ENCODE data around the gene SLC24A2.
"Not testable (repeated sequence)": the region's sequence is repeated elsewhere in the genome, so short reads cannot be mapped to it uniquely, and the experiment has no call there.

SLC24A2 gene

DNA sequence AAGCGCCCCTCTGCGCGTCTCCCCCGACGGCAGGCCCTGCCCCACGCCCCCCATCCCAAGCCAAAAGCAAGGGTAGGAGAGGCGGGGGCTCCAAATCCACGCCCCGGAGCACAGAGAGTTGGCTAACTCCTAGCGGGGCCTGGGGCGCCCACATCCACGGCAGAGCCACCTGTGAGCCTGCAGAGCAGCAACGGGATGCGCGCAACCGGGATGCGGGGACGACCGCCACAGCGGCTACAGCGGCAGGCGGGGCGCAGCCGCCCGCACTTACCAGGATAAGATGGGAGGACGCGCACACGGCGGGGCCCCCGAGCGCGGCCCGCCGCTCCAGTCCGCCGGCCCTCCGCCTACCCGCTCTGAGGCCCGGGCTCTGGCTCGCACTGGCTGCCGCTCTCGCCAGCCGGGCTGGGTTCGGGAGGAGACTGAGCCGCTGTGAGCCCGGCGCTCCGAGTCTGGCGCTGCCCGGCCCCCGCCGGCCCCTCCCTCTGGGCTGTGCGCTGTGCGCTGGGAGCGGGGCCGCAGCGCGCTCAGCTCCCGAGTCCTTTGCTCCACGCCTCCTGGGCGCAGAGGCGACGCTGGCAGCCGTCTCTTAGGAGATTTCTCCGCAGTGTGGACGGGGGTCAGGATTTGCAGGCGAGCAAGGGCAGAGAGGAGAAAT is at the start of gene SLC24A2:
SLC24A2 (minus strand) TSS at position 424 of the 658 bp plus-strand sequence.
- no peak for DNase-seq (ENCODE audit: low read depth in 2 of 2)

DNA sequence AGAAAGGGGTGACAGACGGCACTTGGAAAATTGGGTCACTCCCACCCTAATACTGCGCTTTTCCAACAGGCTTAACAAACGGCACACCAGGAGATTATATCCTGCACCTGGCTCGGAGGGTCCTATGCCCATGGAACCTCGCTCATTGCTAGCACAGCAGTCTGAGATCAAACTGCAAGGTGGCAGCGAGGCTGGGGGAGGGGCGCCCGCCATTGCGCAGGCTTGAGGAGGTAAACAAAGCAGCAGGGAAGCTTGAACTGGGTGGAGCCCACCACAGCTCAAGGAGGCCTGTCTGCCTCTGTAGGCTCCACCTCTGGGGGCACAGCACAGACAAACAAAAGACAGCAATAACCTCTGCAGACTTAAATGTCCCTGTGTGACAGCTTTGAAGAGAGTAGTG is 44.5 kb upstream of the SLC24A2 start:
- DNase-seq (ENCODE audit: low read depth in 2 of 2): not testable (repeated sequence)

DNA sequence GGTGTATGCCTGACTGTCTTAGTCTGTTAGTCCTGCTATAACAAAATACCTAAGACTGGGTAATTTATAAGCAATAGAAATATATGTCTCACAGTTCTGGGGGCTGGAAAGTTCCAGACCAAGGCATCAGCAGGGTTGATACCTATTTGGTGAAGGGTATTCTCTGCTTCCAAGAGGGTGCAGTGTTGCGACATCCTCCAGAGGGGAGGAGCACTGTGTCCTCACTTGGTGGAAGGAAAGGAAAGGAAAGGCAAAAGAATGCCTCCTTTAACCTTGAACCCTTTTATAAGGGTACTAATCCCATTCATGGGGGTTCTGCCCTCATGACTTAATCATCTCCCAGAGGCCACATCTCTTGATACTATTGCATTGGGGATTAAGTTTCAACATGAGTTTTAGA is 42.0 kb upstream of the SLC24A2 start:
- no peak for DNase-seq (ENCODE audit: low read depth in 2 of 2)

DNA sequence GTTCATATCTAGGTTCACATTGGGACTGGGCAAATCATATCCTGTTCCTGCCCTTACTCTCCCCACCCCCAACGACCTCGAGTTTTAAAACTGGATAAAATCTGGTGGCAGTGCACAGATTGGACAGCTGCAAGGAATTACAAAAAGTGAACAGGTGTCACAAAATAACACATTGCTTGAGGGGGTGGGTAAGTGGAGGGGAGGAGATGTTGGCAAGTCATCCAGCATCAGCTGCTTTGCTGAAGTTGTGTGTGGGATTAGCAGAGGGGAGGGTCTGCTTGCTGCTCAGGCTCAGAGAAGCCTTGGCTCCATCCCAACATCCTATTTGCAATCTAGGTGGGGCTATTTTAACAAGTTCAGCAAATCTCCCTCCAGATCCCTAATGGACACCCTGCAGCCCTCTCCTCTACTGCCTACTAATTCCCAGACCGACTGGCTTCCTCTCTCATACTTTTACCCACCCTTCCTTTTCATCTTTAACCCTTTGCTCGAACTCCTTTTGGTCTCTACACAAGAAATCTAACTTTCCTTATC is 39.8 kb upstream of the SLC24A2 start:
- DNase-seq (ENCODE audit: low read depth in 2 of 2): no peak

DNA sequence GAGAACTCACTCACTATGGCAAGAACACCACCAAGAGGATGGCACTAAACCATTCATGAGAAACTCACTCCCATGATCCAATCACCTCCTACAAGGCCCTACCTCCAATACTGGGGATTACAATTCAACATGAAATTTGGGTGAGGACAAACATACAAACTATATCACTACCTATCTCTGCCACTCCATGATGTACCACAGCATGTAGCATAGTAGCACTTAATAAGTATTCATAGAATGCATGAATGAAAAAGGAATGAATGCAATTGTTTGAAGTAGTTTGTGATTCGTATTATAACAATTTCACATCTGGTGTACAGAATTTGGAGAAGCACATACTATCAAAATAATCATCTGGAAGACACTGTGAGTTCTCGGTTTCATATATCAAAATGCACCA is 27.9 kb upstream of the SLC24A2 start:
- DNase-seq (ENCODE audit: low read depth in 2 of 2): no peak

DNA sequence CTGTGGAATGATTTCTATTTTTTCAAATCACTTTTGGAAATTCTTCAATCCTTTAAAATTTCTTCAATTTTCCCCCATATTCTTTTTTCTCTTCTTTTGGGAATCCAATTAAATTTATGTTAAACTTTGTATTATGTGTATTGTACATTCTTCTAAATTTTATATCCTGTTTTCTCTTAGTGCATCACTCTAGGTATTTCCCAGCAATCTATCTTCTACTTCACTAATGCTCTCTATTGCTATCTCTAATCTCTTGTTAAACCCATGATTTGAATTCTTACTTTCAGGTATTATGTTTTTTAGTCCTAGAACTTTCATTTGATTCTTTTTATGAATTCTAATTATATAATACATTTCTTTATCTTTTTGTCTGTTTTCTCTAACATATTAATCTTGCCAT is 23.4 kb upstream of the SLC24A2 start:
- no peak for DNase-seq (ENCODE audit: low read depth in 2 of 2)

DNA sequence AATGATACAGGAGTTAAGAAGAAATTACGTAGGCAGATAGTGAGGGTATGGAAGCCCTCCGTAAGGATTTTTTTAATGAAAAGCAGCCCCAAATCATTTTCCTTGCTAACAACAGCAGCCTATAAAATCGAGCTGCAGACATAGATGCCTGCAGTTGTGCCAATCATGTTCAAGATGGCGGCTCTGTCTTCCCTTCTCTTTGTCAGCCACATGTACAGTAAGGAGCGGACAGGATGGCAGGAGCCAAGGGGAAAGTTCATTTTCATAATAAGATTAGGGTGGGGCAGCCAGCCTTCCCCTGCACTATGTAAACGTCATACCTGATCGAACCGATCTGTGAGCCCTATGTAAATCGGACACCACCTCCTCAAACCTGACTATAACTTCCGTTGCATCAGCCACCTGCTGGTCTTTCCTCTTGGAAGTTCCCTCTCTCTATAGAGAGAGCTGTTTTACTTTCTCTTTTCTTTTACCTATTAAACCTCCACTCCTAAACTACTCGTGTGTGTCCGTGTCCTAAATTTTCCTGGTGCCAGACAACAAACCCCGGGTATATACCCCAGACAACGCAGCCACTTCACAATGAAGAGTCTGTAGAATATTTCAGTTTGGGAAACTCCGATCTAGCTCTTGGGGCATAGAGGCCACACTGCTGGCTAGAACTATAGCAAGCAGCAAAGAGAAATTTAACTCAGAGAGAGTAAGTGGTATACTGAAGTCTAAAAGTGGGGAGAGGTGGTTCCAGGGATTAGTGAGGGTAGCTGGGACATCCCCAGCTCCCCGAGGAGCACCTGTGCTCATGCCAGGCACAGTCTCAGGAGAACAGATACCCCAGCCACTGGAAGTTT is 20.8 kb upstream of the SLC24A2 start:
- DNase-seq (ENCODE audit: low read depth in 2 of 2): no peak

DNA sequence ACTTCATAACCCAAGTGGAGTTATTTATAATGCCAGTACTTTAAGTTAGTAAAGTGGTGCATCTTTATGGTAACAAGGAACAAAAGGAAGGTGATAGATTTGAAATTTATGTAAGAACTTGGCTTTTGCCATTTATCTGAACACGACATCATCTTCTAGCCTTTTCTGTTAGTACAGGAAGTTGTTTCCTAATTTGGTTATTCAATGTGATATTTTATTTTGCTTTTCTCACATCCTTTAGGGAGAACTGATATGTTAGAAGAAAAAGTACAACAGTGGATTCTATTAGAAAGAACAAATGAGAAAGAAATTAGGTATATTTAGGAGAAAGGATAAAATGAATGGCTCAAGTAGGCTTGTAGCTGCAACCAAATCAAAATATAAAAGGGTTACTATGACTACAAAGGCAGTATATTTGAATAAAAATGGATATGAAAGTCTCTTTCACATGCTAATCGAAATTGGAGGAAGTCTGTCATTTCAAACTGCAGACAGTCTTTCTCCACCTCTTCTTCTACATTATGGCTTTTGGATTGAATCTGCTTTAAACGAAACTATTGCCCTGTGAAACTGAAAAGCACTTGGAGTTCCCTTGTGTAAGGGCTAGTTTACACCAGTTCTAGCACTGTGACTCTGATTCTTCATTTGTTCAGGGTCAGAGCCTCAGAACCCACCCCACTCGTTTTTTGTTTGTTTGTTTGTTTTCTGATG is 18.5 kb upstream of the SLC24A2 start:
- no peak for DNase-seq (ENCODE audit: low read depth in 2 of 2)

DNA sequence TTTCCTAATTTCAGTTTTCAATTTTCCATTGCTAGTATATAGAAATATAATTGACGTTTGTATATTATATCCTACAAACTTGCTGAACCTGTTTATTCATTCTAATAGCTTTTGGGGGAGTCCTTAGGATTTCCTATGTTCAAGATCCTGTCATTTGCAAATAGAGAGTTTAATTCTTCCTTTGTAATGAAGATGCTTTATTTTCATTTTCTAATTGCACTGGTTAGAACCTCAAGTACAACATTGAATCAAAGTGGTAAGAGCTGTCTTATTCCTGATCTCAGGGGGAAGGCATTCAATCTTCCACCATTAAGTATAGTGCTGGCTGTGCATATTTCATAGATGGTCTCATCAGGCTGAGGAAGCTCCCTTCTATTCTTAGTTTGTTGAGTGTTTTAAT is 15.6 kb upstream of the SLC24A2 start:
- DNase-seq (ENCODE audit: low read depth in 2 of 2): no peak

DNA sequence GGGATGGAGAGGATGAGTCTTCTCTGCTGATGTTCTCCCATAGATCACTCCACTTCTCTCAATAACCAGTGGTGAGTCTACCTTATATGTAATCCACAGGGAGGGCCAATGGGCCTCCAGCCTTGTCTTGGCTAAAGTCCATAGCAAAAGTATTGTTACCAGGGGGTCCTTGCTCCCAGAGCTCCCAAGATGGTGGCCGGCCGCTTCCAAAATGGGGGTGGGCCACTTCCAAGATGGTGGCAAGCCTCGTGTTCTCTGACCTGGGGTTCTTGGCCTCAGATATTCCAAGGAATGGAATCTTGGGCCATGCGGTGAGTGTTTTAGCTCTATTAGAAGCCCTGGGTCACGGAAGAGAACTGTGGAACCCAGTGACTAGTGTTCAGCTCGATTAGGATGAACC is 12.0 kb upstream of the SLC24A2 start:
- DNase-seq (ENCODE audit: low read depth in 2 of 2): no peak

DNA sequence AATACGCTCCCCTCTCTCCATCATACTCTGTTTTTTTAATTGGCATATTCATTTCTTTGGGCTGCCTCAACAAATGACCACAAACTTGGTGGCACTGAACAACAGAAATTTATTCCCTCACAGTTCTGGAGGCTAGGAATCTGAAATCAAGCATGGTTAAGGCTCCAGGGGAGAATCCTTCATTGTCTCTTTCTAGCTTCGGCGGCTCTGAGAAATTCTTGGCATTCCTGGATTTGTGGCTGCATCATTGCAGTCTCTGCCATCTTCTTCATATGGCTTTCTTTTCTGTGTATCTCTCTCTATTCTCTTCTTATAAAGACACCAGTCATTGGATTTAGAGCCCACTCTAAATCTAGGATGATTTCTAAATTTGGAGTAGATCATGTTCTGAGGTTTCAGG is 10.9 kb upstream of the SLC24A2 start:
- no peak for DNase-seq (ENCODE audit: low read depth in 2 of 2)

DNA sequence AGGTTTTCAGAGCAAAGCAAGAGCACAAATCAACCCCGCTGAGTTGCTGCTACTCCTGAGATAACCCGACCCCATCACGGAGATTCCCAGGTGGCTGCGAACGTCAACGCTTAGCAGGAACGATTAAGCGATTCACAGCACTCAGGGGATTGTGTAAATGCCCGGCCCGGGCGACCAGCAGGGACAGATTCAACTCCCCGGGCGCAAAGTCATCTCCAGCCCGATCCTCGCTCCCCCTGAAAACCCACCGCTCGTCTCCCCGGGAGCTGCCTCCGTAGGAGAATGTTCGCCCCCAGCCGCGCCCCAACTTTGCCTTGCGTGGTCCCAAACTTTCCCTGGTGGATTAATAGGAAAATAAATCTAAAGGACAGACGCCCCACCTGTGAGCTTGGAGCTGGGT is 685 bp downstream of the SLC24A2 start:
- DNase-seq (ENCODE audit: low read depth in 2 of 2): no peak

DNA sequence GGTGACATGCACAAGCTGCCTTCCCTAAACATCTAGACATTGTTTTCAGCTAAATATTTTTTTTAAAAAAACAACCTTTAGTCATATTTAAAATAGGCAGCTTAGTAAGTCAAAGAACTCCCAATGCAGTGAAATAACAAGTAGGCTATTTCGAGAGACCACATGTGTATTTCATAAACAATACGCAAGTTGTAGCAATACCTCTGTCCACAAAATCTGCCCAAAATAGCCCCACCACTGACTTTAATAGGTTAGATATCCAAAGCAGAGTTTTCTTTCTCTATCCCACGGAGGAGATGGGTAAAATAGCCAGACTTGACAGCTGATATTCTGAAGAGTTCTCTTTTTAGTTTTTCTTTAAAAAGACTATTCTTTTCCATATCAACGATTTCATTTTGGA is 1.2 kb downstream of the SLC24A2 start:
- DNase-seq (ENCODE audit: low read depth in 2 of 2): no peak

DNA sequence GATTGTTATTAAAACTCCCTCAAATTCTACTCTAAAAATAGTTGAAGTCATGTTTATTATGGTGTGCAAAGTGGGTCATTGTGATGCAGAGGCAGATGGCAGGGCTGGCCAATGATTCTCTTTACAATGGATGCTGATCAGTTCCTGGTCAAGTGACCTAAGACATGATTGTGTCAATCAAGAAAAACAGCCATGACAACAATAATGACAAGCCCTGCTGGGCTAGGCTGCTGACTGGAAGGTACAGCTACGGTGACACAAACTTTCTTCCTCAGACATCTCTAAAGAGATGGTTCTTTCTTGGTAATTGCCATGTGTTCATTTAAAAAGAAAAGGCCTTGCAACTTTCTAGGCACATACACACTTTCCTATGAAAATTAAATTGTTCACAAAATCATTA is 3.6 kb downstream of the SLC24A2 start:
- DNase-seq (ENCODE audit: low read depth in 2 of 2): no peak

DNA sequence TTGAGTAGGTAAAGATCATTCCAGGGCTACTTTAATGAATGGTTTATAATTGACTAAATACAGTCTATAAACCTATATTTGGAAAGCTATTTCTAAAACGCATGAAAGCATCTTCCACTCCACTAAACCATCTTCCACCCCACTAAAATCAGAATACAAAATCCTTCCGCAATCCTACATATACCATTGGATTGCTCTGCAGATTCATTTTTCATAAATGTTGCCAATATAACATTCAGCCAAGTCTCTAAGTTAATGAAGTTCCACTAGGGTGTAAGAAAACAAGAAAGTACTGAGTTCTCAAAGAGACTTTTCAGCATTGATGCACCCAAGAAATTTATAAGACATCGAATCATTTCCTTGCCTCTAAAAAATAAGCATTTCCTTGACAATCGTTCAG is 4.7 kb downstream of the SLC24A2 start:
- DNase-seq (ENCODE audit: low read depth in 2 of 2): no peak

DNA sequence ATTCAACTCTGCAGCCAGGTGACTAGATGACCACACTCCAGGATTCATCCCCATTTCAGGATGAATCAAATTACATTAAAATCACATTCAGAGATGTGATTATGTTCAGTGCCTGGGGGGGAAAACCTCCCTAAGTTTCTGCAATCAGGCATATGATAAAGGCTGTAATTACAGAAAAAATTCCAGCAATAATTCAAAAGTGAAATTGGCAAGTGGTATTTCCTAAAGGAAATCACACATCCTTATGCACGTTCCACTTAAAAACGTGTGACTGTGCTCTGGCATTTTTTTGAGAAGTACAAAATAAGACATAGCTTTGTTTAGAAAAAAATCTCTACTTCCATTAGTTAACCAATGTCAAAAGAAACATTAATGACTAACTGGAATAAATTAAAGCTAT is 5.3 kb downstream of the SLC24A2 start:
- no peak for DNase-seq (ENCODE audit: low read depth in 2 of 2)

DNA sequence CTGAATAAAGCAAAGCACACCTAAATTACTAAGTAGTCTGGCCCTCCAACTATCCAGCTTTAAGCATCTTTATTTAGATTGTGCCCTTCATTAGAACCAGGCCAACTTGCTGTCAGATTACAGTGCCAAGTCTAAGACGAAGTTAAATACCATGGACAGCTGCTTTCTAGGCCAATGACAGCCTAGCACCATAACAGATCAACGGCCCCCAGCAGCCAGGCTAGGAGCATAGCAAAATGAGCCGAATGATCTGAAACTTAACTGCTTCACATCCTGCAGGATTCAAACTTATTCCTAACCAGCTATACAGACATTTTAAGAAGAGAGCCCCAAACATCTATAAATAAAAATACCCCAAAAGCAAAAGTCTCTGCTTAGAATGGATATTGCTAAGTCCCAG is 6.8 kb downstream of the SLC24A2 start:
- DNase-seq (ENCODE audit: low read depth in 2 of 2): no peak

DNA sequence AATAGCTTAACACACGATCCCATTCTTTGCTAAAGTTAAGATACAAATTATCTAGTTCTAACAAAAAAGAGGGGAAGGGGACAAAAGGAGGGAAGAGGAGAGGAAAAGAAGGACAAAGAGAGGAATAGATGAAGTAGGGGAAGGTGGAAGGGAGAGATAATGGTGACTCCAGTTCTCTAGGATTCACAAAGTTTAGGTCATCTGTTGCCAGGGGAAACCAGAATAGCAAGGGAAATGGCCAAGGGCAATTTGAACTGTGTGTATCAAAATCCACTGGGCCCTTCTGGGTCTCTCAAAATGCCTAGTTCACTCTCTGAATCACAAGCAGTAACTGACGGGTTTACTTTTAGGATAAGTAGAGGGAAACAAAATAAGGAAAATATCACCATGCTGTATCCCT is 7.6 kb downstream of the SLC24A2 start:
- no peak for DNase-seq (ENCODE audit: low read depth in 2 of 2)

DNA sequence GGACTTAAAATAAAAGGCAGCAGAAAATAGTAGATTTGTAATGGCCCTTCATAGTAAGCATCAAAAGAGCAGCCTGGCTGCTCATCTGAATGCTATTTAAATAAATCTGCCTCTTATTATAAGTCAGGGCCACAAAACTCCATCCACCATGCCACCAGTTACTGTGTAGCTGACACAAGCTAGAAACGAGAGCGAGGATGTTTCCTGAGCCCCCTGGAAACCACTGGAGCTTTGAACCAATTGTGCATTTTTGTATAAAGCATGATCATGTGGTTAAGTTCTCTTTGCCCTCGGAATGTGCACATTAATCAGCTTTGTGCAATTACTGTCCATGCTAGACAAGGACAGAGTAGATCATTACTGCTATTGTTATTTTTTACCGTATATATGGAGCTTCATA is 17.4 kb downstream of the SLC24A2 start:
- no peak for DNase-seq (ENCODE audit: low read depth in 2 of 2)

DNA sequence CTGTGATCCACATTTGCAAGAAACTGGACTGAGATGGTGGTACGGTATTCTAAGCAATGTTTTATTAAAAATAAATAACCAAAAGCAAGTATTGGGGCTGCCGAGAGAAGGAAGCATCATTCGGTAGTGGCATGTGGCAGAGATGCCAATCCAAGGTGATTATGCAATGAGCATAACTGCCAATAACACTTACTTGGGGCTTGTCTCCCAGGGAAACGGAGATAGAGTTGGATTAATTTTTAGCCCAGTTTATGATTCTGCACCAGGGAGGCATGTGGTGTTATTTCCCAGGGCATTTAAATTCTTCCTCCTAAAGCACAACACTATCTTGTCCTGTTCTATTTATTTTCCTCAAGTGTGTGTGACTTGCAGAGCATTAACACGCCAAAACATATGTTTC is 17.9 kb downstream of the SLC24A2 start:
- DNase-seq (ENCODE audit: low read depth in 2 of 2): no peak

DNA sequence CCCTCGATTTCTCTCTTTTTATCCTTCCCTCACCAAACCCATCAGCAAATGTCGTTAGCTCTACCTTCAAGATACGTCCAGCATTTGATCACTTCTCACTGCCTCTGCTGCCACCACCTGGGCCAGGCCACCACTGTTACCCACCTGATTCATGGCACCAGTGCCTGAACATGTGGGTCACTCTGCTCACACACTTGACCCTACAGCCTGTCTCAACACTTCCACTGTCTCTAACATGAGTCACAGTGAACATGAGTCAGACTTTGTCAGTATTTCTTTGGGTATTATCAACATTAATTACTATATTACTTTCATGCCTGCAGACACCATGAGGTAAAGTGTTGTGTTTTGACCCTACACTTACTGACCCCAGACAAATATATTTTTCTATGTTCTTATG is 19.6 kb downstream of the SLC24A2 start:
- DNase-seq (ENCODE audit: low read depth in 2 of 2): no peak

DNA sequence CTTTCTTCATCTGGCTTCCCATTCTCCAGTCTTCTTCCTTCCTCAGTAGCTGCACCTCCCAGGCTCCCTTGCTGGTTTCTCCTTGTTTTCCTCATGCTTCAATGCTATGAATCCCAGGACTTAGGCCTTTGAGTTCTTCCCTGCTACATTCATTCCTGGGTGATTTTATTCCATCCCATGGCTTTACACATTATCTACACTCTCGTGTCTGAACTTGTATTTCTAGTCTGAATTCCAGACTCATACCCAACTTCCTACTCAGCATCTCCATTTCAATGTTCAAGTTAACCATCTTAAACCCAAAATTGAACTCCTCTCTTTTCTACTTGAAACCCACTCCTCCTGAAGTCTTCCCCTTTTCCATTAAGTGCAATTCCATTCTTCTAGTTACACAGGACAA is 20.0 kb downstream of the SLC24A2 start:
- no peak for DNase-seq (ENCODE audit: low read depth in 2 of 2)

DNA sequence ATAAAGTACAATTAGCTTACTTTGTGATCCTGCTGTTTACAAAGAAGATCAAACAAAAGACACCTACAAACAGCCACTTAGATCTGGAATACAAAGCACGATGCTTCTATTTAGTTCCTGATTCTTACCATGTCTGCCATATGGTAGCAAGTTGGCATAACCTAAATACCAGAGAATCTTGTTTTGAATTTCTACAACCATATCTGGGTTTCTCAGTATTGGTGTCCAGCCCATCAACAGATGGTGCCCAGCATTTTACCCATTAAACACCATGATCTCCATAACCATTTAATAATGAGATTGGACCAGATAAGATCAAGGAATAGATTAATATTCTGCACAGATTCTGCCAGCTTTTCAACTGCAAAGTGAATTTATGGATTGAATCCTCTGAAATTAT is 29.8 kb downstream of the SLC24A2 start:
- DNase-seq (ENCODE audit: low read depth in 2 of 2): no peak

All from activated CD4-positive, alpha-beta T cell treated with anti-CD3 and anti-CD28 coated beads for 24 hours (primary cell).